K562 treated with DMSO at 1 percent for 4 hours (cell line): ENCODE results near the gene F10. TPM values are rescaled to one million over a fixed set of nuclear protein-coding genes. Genes with fewer than 3 reads are reported as not detected.

Source experiments
- total RNA-seq: library from RNA; unstranded; fragments of 300-600 nt; gene quantifications from 2 replicates; pipeline ENCODE4 v1.2.3, GENCODE V29; 2022; ENCODE audit not compliant: insufficient read depth

The F10 gene
- not detected in 2 replicates for total RNA-seq

DNA sequence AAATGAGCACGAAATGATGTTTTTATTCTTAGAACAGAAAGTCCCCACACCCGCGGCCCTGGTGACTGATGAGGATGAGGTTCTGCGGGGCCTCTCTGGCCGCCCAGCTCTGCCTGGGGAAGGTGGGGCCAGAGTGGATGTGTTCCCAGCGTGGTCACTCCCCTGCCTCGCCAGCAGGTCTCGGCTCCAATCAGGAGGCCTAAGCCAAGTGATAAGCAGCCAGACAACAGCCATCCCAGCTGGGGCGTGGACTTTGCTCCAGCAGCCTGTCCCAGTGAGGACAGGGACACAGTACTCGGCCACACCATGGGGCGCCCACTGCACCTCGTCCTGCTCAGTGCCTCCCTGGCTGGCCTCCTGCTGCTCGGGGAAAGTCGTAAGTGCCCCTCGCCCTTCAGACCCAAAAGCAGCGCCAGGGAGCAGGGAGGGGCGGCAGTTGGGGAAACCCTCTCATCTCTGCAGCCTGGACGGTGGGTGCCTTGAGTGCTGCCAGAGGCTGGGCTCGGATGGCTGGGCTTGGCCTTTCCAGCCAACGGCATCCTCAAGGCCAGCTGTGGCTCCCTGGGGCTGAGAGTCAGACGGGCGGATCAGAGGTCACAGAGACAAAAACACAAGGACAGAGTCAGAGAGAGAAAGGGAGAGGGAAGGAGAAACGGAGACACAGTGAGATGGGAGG is at the start of gene F10:
F10 (plus strand) TSS at position 250 of the 676 bp plus-strand sequence; CDS start at position 307, 57 bp downstream.

GRCh38 chr13:113105032-113105920 is 17.3 kb upstream of the F10 start, which contains the start of gene F7:
F7 (plus strand) TSS chr13:113105791; CDS start chr13:113105842, 51 bp downstream.

DNA sequence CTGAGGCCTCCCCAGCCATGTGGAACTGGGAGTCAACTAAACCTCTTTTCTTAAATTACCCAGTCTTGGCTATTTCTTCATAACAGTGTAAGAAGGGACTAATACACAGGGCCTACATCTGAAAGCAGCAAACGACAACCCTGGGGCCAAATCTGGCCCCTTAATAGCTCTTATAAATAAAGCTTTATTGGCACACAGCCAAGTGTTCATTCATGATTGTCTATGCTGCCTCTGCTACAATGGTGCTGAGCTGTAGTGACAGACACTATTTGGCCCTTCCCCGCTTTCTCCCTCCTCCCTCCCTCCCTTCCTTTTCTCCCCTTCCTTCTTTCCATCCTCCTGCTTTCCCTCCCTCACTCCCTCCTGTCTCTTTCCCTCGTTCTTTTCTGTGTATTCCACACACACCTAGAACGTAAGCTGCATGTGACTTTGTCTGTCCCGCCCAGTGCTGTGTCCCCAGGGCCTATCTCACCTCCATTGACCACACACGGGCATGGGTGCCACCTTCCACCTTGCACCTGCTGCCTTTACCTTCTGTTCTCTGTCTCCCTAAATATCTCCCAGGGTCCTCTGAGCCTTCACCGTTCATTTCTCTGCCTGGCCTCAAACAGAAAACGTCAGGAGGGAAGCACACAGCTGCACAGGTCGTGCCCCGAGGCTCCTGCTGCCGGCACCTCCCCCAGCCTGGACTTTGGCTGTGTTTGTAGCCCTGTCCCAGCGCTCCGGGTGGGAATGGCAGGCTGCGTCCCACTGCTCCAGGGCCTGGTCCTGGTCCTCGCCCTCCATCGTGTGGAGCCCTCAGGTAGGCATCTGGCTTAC is 35.5 kb downstream of the F10 start, which contains the start of gene PROZ:
PROZ (plus strand) TSS at position 720 of the 819 bp plus-strand sequence; CDS start at position 733, 13 bp downstream.

Other genes starting within 250 kb of the F10 start
- not detected in 2 replicates for gene MCF2L, start 153.6 kb upstream of the F10 start, total RNA-seq
- gene F7, start 17.0 kb upstream of the F10 start, total RNA-seq: not detected in 2 replicates
- 0.76 TPM in 1 of 2 replicates, not detected in the other for gene PROZ, start 35.8 kb downstream of the F10 start, total RNA-seq
- 20.4 and 28.6 TPM in 2 replicates for gene PCID2, start 85.9 kb downstream of the F10 start, total RNA-seq
- gene CUL4A, start 86.8 kb downstream of the F10 start, total RNA-seq: 28.3 and 37.5 TPM in 2 replicates
- gene LAMP1, start 174.4 kb downstream of the F10 start, total RNA-seq: 59.4 and 60.8 TPM in 2 replicates
- 8.0 and 13.3 TPM in 2 replicates for gene GRTP1, start 241.3 kb downstream of the F10 start, total RNA-seq